ENCODE data around the gene LBP.

GRCh38 chr20:38373898-38374297 lies 27.6 kb downstream of the LBP start:
- TF ChIP-seq CTCF (IDR thresholded peaks at IDR 0.05; ENCODE audit: extremely low read depth in 1 of 2, insufficient read depth in 1 of 2, low read depth in 1 of 2, low read length in 2 of 2) (no peak), EZH2 (IDR thresholded peaks at IDR 0.05; ENCODE audit: borderline replicate concordance, low read depth, low read length, severe bottlenecking) (no peak), POLR2A (IDR thresholded peaks at IDR 0.05; ENCODE audit: low read depth, low read length) (no peak), MAX (IDR thresholded peaks at IDR 0.05; ENCODE audit: insufficient read depth, insufficient read length) (no peak), GATA2 (IDR thresholded peaks at IDR 0.05; ENCODE audit: insufficient read depth, insufficient read length, low read depth, low read length) (no peak), MYC (IDR thresholded peaks at IDR 0.05; ENCODE audit: low read depth, low read length) (no peak)

Data from endothelial cell of umbilical vein (primary cell).